Measurements from ENCODE around the gene SLC27A5.
"Not testable (repeated sequence)": the region's sequence is repeated elsewhere in the genome, so short reads cannot be mapped to it uniquely, and the experiment has no call there.

SLC27A5 gene

GRCh38 chr19:58549664-58550361 lies 38.0 kb upstream of the SLC27A5 start:
- DNase-seq: no peak

- DNase-seq: no peak
These were observed 37.3 kb upstream of the SLC27A5 start for GRCh38 chr19:58548859-58549663.

DNA sequence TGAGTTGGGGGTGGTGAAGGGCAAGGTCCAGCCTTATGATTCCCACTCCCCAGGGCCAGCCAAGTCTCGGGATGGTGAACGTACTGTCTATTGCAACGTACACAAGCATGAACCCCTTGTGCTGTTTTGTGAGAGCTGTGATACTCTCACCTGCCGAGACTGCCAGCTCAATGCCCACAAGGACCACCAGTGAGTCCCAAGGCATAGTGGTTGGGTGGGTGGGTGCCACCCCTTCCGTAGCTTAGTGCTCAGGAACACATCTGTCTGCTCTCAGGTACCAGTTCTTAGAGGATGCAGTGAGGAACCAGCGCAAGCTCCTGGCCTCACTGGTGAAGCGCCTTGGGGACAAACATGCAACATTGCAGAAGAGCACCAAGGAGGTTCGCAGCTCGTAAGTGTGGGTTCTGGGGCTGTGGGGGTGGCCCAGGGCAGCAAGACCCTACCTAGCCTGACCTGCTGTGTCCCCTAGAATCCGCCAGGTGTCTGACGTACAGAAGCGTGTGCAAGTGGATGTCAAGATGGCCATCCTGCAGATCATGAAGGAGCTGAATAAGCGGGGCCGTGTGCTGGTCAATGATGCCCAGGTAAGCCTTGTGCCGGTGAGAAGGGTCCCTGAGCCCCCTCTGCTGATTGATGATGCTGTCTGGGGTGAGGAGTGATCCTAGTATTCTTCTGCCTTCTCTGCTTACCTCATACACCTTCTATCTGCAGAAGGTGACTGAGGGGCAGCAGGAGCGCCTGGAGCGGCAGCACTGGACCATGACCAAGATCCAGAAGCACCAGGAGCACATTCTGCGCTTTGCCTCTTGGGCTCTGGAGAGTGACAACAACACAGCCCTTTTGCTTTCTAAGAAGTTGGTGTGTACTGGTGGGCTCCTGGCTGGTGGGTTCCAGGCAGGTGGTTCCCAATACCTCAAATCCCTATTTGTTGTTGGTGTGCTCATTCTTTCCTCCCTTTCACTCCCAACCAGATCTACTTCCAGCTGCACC lies 35.8 kb upstream of the SLC27A5 start:
- no peak for DNase-seq

- no peak for DNase-seq
These were observed 34.3 kb upstream of the SLC27A5 start for GRCh38 chr19:58546019-58546530.

DNA sequence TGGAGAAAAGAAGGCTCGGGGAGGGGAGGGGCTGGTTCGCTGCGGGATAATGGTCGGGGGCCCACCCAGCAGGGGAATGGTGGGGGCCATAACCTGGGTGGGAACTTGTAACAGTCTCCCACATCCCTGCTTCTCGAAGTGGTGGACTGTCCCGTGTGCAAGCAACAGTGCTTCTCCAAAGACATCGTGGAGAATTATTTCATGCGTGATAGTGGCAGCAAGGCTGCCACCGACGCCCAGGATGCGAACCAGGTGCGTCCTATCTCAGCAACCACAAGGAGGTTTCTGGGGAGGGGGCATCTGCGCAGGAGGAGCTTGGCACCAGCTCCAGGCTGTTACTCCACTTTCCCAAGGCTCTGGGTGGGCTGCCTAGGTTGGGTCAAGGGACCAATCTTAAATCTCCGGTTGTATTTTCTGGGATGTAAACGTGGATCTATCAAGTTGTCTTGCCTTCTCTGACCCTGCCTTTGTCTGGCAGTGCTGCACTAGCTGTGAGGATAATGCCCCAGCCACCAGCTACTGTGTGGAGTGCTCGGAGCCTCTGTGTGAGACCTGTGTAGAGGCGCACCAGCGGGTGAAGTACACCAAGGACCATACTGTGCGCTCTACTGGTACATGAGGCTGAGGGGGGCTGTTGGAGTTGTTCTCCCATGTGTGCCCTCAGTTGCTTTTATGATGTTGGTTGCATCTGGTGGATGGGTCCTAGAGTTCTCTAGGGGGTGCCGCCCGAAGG lies 33.7 kb upstream of the SLC27A5 start:
- DNase-seq: no peak

DNA sequence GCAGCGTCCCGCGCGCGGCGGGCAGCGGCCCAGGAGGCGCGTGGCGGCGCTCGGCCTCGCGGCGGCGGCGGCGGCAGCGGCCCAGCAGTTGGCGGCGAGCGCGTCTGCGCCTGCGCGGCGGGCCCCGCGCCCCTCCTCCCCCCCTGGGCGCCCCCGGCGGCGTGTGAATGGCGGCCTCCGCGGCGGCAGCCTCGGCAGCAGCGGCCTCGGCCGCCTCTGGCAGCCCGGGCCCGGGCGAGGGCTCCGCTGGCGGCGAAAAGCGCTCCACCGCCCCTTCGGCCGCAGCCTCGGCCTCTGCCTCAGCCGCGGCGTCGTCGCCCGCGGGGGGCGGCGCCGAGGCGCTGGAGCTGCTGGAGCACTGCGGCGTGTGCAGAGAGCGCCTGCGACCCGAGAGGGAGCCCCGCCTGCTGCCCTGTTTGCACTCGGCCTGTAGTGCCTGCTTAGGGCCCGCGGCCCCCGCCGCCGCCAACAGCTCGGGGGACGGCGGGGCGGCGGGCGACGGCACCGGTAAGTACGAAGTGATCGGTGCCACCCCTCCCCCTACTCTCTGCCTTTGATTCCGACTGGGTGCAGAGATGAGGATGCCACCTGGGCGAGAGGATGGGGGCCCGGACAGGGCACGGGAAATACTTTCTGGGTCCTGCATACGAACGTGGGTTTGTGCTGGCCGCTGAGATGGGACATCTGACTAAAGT lies 32.9 kb upstream of the SLC27A5 start:
- no peak for DNase-seq

DNA sequence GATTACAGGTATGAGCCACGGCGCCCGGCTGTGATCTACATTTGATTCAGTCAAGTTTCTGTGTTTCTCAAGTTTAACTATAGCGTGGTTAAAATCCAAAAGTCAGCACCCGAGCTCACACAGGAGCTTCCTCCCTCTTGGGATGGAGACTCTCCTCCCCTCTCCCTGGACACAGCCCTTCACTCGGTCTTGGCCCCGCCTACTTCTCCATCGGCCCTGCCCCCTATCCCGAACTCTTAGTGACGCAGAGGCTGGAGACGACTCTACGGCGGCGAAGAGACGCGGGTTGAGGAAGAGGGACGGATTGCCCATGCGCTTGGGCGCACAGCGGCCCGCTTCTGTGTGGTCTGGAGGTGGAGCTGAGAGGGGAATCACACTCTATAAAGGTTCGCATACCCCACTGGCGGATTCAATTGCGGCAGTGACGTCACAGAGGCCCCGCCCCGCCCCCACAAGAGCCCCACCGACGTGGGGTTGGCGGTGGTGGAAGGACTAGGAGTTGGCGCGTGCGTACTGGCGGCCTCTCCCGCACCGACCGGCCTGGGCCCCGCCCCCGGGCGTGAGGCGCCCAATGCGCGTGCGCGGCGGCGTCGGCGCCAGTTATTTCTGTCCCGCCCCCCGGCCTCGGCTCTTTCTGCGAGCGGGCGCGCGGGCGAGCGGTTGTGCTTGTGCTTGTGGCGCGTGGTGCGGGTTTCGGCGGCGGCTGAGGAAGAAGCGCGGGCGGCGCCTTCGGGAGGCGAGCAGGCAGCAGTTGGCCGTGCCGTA lies 32.2 kb upstream of the SLC27A5 start, which contains the start of gene TRIM28:
Gene TRIM28 (plus strand): TSS at position 239 of the 765 bp plus-strand sequence. CDS start 694 bp downstream, outside the sequence.
- no peak for DNase-seq

GRCh38 chr19:58542641-58543372 lies 31.0 kb upstream of the SLC27A5 start:
- DNase-seq: not testable (repeated sequence)

- not testable (repeated sequence) for DNase-seq
These were observed 27.4 kb upstream of the SLC27A5 start for GRCh38 chr19:58539169-58539559.

DNA sequence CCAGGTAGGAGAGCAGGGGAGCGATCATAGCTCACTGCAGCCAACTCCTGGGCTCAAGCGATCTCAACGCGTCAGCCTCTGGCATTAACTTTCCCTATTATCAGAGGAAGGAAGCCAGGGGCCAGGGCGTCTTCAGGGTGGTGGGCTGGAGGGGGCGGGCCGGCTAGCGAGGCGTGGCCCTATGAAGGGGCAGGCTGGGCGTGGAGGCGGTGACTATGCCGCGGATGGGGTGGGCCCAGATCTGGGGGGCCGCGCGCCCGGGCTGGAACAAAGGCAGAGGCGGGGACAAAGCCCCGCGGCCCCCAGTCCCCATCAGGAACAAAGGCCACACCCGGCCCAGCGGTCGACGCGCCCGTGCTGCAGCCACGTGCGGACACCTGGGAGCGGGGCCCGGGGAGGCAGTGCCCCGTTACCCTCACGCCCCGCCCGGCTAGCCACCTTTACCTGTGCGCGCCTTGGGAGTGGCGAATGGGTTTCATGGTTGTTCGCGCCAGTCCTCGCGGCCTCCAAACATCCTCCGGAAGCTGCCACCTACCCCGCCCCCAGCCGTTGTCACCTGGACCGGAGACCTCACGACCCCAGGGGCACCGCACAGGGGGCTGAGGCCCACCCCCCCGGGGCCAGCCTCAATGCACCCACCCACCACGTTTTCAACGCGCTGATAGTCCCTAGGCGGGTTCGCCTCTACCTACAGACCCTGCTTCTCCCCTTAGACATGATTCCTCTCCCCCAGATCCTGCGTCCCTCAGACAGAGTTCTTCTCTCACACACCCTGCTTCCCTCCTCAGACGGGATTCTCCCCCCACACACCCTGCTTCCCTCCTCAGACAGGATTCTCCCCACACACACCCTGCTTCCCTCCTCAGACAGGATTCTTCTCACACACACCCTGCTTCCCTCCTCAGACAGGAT lies 26.7 kb upstream of the SLC27A5 start:
- peak; percentile 24 for DNase-seq

DNA sequence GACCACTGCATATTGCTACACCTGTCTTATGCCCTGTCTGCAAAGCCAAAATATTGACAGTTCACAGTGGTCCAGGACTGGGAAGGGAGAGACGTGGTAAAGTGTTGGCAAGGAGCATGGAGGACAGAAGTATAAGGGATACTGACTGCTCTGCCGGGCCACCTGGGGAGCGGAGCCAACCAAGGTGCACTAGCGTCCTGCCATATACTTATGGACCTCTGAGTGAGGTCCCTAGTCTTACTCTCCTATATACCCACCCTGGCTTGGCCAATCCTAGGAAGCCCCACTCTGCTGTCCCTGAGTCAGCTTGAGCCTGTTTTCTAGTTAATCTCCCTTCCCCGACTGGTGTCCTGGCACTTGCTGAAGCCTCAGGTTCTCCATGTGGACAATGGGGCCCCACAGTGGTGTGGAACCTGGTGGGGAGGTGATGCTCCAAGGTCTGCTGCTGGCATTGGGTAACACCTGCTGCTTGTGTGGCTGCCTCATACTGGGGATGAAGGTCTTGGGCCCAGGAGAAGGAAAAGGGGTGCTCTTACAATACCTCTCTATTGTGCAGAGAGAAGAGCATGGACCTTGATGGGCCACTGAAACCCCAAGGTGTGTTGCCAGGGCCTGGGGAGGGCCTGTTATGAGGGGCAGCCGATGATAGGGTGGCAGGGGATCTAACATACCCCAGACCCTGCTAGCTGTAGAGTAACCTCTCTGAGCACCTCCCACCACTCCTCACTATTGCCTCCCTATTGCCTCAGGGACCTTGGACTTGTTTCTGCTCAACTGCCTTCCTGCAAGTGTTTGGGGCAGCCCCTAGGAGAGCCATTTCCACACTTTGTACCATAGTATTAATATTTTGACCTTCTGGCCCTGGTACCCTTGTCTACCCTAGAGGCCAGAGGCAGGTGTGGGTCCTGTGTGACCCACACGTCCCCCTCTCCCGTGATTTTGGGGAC lies 25.3 kb upstream of the SLC27A5 start:
- no peak for DNase-seq

- no peak for DNase-seq
These were observed 24.1 kb upstream of the SLC27A5 start for GRCh38 chr19:58535857-58536256.

DNA sequence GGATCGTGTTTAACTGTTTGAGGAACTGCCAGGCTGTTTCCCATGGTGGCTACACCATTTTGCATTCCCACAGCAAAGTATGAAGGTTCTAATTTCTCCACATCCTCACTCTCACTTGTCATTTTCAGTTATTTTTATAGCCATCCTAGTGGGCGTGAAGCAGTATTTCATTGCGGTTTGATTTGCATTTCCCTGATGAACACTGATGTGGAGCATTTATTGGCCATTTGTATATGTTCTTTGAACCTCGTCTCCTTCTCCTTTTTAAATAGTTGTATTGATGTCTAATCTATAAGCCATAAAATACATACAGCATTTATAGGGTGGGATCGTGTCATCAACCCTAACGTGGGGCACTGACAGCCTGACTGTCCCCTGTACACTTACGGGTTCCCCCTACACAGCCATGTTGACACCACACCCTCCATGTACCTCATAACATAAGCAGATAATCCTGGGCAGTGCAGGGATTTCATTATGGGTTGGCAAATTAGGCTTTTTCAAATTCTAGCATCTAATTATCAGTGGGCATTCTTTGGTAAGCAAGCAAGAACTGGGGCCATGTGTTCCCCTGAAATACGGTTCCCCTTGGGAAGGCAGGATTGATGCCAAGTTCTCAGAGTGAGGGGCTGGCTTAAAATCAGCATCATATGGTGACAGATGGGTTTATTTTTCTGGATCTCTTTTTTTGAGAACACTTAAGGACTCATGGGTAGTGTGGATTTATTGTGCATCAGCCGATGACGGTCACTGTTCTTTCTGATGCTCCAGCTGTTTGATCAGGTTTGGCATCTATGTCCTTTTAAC lies 19.4 kb upstream of the SLC27A5 start:
- no peak for DNase-seq

DNA sequence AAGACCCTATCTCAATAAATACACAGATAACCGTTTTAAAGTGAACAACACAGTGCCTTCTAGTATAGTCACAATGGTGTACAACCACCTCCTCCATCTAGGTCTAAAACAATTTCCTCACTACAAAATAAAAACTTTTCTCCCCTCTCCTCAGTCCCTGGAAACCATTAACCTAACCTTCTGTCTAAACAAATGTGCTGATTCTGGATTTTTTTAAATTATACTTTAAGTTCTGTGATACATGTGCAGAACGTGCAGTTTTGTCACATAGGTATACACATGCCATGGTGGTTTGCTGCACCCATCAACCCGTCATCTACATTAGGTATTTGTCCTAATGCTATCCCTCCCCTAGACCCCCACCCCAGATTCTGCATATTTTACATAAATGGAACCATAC lies 17.6 kb upstream of the SLC27A5 start:
- no peak for DNase-seq

GRCh38 chr19:58522709-58523108 lies 10.9 kb upstream of the SLC27A5 start:
- no peak for DNase-seq

DNA sequence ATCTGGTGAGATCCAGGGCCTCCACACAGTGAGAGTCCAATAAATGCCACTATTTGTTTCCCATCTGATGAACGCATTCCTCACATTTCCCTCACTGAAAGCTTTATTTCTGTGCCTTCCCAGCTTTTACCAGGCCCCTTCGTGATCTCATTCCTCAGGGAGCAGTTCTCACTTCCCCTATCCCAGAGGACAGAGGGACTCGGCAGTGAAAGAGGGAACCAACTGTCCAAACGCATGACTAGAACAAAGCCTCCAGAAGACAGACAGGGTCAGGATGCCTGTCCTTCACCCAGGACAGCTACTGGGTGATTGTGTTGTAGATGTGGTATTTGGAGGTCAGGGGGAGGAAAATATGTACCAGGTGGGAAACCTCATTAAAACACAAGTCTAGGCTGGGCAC lies 9.9 kb upstream of the SLC27A5 start:
- no peak for DNase-seq

GRCh38 chr19:58520257-58520599 lies 8.4 kb upstream of the SLC27A5 start:
- DNase-seq: no peak

All from NCI-H2029 treated with DMSO at 0.1 percent for 48 hours (cell line).